Hair follicle dermal papilla cell (primary cell): Measurements from ENCODE around the gene MYPN. TPM values are rescaled to one million over a fixed set of nuclear protein-coding genes. Genes with fewer than 3 reads are reported as not detected.

Source experiments
- total RNA-seq: library from RNA; depleted of rRNA; stranded (reverse); fragments of >200 nt; gene quantifications from 2 replicates; pipeline ENCODE4 v1.2.3, GENCODE V29; 2012

The MYPN gene
- 0.81 and 1.1 TPM in 2 replicates for total RNA-seq

GRCh38 chr10:68109331-68109730 is at the start of gene MYPN:
Gene MYPN (plus strand): TSS chr10:68109488. CDS start chr10:68121439, 11,951 bp downstream.

GRCh38 chr10:68074775-68075549 is 34.3 kb upstream of the MYPN start, which contains the start of gene HERC4:
Gene HERC4 (minus strand): TSS chr10:68075283. CDS start chr10:68073108, 2,175 bp downstream.

DNA sequence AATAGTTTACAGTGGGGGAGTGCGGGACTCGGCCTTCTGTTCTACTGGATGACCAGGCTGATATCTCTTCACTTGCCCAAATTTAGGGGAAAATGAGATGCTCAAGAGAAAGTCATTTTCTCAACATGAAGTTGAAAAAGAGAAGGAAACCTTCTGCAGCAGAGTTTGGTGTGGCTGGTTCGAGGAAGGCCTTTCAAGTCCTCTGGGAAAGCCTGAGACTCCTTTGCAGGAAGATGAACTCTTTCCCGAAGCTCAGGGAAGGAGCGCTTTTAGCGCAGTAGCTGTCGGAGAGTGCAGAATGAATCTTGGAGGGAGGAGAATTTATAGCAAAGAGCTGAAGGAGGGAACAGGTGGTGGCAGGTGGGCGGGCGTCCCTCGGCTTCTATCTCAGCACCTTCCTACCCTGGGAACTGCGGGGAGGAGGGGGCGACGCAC is 122.5 kb downstream of the MYPN start, which contains the start of gene ATOH7:
ATOH7 (minus strand) TSS at position 297 of the 435 bp plus-strand sequence. CDS start 436 bp downstream, outside the sequence.

Other genes starting within 250 kb of the MYPN start
- 16.1 and 18.7 TPM in 2 replicates for gene SIRT1, start 224.8 kb upstream of the MYPN start, total RNA-seq
- gene HERC4, start 34.2 kb upstream of the MYPN start, total RNA-seq, result 106 and 120 TPM in 2 replicates
- gene ATOH7, start 122.6 kb downstream of the MYPN start, total RNA-seq, result not detected in 2 replicates
- 12.1 and 12.5 TPM in 2 replicates for gene HNRNPH3, start 222.6 kb downstream of the MYPN start, total RNA-seq
- 8.6 and 9.9 TPM in 2 replicates for gene PBLD, start 223.4 kb downstream of the MYPN start, total RNA-seq